CD14-positive monocyte (primary cell): ENCODE data around the gene ORAI1. TPM values are rescaled to one million over a fixed set of nuclear protein-coding genes. Genes with fewer than 3 reads are reported as not detected.

Experiments used
- DNase-seq, 3 donors: peaks; one replicate each; pipeline ENCODE4 v3.0.0-alpha.2; 2011 to 2022
- H2AFZ ChIP-seq: 2 replicates; pipeline ENCODE4 v1.6.0; 2012; ENCODE audit warnings: mild to moderate bottlenecking, low read depth, low read length, inconsistent platforms; ENCODE audit not compliant: insufficient read depth, poor library complexity, severe bottlenecking
- H3K27ac ChIP-seq, 2 donors: 1 replicate in 1 of 2; 2 replicates in 1 of 2; pipeline ENCODE4 v1.5.1; 2012 to 2013; ENCODE audit warnings: low read length in 2 of 2, control low read depth in 1 of 2, inconsistent platforms in 1 of 2, low read depth in 1 of 2, mild to moderate bottlenecking in 1 of 2
- H3K27me3 ChIP-seq, 2 donors: one replicate each; pipeline versions ENCODE4 v1.6.0 to v1.6.1; 2011 to 2013; ENCODE audit warnings: low read length in 2 of 2; ENCODE audit not compliant: control insufficient read depth in 2 of 2, insufficient read depth in 2 of 2
- H3K36me3 ChIP-seq, 2 donors: replicated peaks in 1 of 2; 1 replicate in 1 of 2; 2 replicates in 1 of 2; pipeline versions ENCODE4 v1.5.1 to v1.6.1; 2012 to 2013; ENCODE audit warnings: low read length in 2 of 2, control low read depth in 1 of 2, inconsistent platforms in 1 of 2, mild to moderate bottlenecking in 1 of 2; ENCODE audit not compliant: insufficient read depth in 2 of 2, control insufficient read depth in 1 of 2
- H3K4me1 ChIP-seq, 2 donors: 1 replicate in 1 of 2; 2 replicates in 1 of 2; pipeline versions ENCODE4 v1.5.1 to v1.6.1; 2012 to 2013; ENCODE audit warnings: low read length in 2 of 2, control low read depth in 1 of 2, inconsistent platforms in 1 of 2, mild to moderate bottlenecking in 1 of 2, moderate library complexity in 1 of 2; ENCODE audit not compliant: insufficient read depth in 2 of 2, control insufficient read depth in 1 of 2
- H3K4me2 ChIP-seq: replicated peaks from 2 replicates; pipeline ENCODE3; 2012; ENCODE audit warnings: low read length, moderate library complexity, mild to moderate bottlenecking; ENCODE audit not compliant: poor library complexity, severe bottlenecking; ENCODE audit errors: extremely low read depth
- H3K4me3 ChIP-seq, 3 experiments: fragments of 200-600 bp in 1 of 3; sonication (generic) in 1 of 3; replicated peaks in 1 of 3; 1 replicate in 2 of 3; 2 replicates in 1 of 3; pipeline ENCODE4 v1.5.1; 2011 to 2013; ENCODE audit warnings: low read length in 3 of 3, mild to moderate bottlenecking in 3 of 3, control low read depth in 2 of 3, low read depth in 2 of 3, inconsistent platforms in 1 of 3, moderate library complexity in 1 of 3
- H3K79me2 ChIP-seq: 2 replicates; pipeline ENCODE4 v1.6.0; 2012; ENCODE audit warnings: mild to moderate bottlenecking, control low read depth, inconsistent platforms, low read length, moderate library complexity; ENCODE audit not compliant: insufficient read depth
- H3K9ac ChIP-seq: 2 replicates; pipeline ENCODE4 v1.6.0; 2017; ENCODE audit warnings: low read length, mild to moderate bottlenecking; ENCODE audit not compliant: insufficient read depth, poor library complexity, severe bottlenecking
- H3K9me3 ChIP-seq, 2 donors: replicated peaks in 1 of 2; 1 replicate in 1 of 2; 2 replicates in 1 of 2; pipeline versions ENCODE4 v1.5.1 to v1.6.1; 2012 to 2013; ENCODE audit warnings: low read length in 2 of 2, control low read depth in 1 of 2; ENCODE audit not compliant: control insufficient read depth in 1 of 2, insufficient read depth in 1 of 2
- H4K20me1 ChIP-seq: 2 replicates; pipeline ENCODE4 v1.6.0; 2012; ENCODE audit warnings: mild to moderate bottlenecking, low read length, control low read depth, moderate library complexity; ENCODE audit not compliant: insufficient read depth
- H3K27ac Mint-ChIP-seq, 7 donors: one replicate each; pipeline ENCODE4 v1.8.0; 2020; ENCODE audit warnings: mild to moderate bottlenecking in 7 of 7, mixed read lengths in 7 of 7, moderate library complexity in 6 of 7, inconsistent platforms in 2 of 7
- H3K27me3 Mint-ChIP-seq, 3 donors: one replicate each; pipeline ENCODE4 v1.8.0; 2021 to 2022; ENCODE audit warnings: low read depth in 3 of 3, mild to moderate bottlenecking in 3 of 3, mixed read lengths in 3 of 3, moderate library complexity in 3 of 3, inconsistent platforms in 1 of 3
- H3K36me3 Mint-ChIP-seq, 2 donors: one replicate each; pipeline ENCODE4 v1.8.0; 2020; ENCODE audit warnings: mixed read lengths in 2 of 2, inconsistent platforms in 1 of 2, mild to moderate bottlenecking in 1 of 2
- H3K4me1 Mint-ChIP-seq: one replicate; pipeline ENCODE4 v1.8.0; 2020; ENCODE audit warnings: mild to moderate bottlenecking, mixed read lengths
- H3K4me3 Mint-ChIP-seq, 2 donors: one replicate each; pipeline ENCODE4 v1.8.0; 2020; ENCODE audit warnings: mild to moderate bottlenecking in 2 of 2, mixed read lengths in 2 of 2, moderate library complexity in 1 of 2
- H3K9me3 Mint-ChIP-seq, 7 donors: one replicate each; pipeline ENCODE4 v1.8.0; 2020 to 2022; ENCODE audit warnings: mixed read lengths in 7 of 7, mild to moderate bottlenecking in 6 of 7, moderate library complexity in 6 of 7, inconsistent platforms in 2 of 7
- CTCF ChIP-seq: fragments of 200-600 bp; IDR thresholded peaks from one replicate; pipeline ENCODE4 v1.8.0; 2022; ENCODE audit warnings: antibody characterized with exemption, mild to moderate bottlenecking
- WGBS: methylation state at CpG from one replicate; pipeline ENCODE4 v1.1.5; 2013; ENCODE audit warnings: missing lambda C conversion rate; ENCODE audit not compliant: insufficient coverage; 5-methylcytosine and 5-hydroxymethylcytosine counted together
- intact Hi-C, 2 donors: fragments of 100-400 bp; cut with micrococcal nuclease; formaldehyde crosslinking; loops; one replicate each; pipeline versions ENCODE4 v1.15.0 to v1.15.1; 2023
- polyA plus RNA-seq, 3 donors: library from polyadenylated mRNA; depleted of rRNA in 1 of 3; unstranded in 2 of 3; stranded (reverse) in 1 of 3; fragments of 300-500 nt in 2 of 3; fragments of >200 nt in 1 of 3; fragmentation: Illumina TruSeq in 2 of 3; gene quantifications; 1 replicate in 2 of 3; 2 replicates in 1 of 3; pipeline ENCODE4 v1.2.3, GENCODE V29; 2012 to 2021

ORAI1 gene
- polyA plus RNA-seq, 3 donors, result 36.4 to 77.9 (median 54.6) TPM

GRCh38 chr12:121626853-121627640, 717 bp downstream of the ORAI1 start:
- peak overlapping the region; percentile 90 to 94 for H3K4me3 Mint-ChIP-seq
- Histone ChIP-seq H3K4me3 (peak overlapping the region; percentile 81 to 87 (median 86)), H4K20me1 (peaks cover 43% of the 10 kb centered on the region), H3K79me2 (peaks cover 51% of the 10 kb centered on the region), H3K27ac (peak overlapping the region; percentile 82), H3K9me3 (no peaks in the 10 kb centered on the region), H3K9ac (peak overlapping the region; percentile 78), H3K4me1 (peaks cover 53 to 57% of the 10 kb centered on the region in 2 donors), H3K4me2 (peak overlapping the region; percentile 93), H3K27me3 (no peaks in the 10 kb centered on the region), H2AFZ (peak overlapping the region; percentile 76), H3K36me3 (no peaks in the 10 kb centered on the region)
- no peaks in the 10 kb centered on the region for H3K9me3 Mint-ChIP-seq
- peak overlapping the region; percentile 83 to 95 (median 90) for H3K27ac Mint-ChIP-seq
- under 1% methylated on average over 48 of the region's 53 CpGs for WGBS
- H3K27me3 Mint-ChIP-seq, result peaks cover 0 to 2% (median 0%) of the 10 kb centered on the region in 3 donors
- H3K36me3 Mint-ChIP-seq, result peaks cover 9% of the 10 kb centered on the region in 2 donors
- peak; percentile 19 for TF ChIP-seq CTCF
- peaks cover 58% of the 10 kb centered on the region for H3K4me1 Mint-ChIP-seq
- intact Hi-C loops, result loop anchor here (5.0 kb wide), 6 partner anchors 35 to 165 kb away; partner anchors contain the start of genes KDM2B (in 1 of the 2) and RHOF (in 1 of the 2)
- DNase-seq, result peak in 2 of 3 donors; percentile 26 to 53

DNA sequence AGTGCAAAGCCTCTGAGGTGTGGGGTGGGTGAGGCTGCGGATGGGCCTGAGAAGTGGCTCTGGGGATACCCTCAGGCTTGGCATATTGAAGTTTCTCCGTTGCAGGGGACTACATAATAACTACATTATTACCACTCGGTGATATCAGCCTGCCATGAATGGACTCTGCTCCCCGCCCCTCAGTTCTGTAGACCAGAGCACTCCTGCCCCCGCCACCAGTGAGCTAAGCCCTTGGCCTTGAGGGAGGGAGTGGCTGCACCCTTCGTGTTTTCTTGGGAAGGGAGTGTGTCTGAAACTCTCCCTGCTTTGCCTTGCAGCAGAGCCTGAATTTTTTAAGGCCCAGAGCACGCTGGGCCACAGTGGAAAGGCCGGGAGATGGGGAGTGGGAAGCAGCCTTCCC, 1.7 kb downstream of the ORAI1 start:
- Histone ChIP-seq H3K36me3 (peaks cover 0 to 5% of the 10 kb centered on the region in 2 donors), H3K9ac (peak overlapping the region; percentile 35), H2AFZ (peak overlapping the region; percentile 26), H3K4me1 (peaks cover 53 to 65% of the 10 kb centered on the region in 2 donors), H3K9me3 (no peaks in the 10 kb centered on the region), H3K79me2 (peaks cover 60% of the 10 kb centered on the region), H3K27ac (peak overlapping the region in 1 of 2 donors; percentile 82), H4K20me1 (peaks cover 53% of the 10 kb centered on the region), H3K4me2 (peak overlapping the region; percentile 93), H3K27me3 (no peaks in the 10 kb centered on the region), H3K4me3 (peak overlapping the region; percentile 81 to 87 (median 86))
- H3K36me3 Mint-ChIP-seq, result peaks cover 11 to 12% of the 10 kb centered on the region in 2 donors
- no peak for TF ChIP-seq CTCF
- H3K27ac Mint-ChIP-seq, result peak overlapping the region; percentile 32 to 95 (median 89)
- peak overlapping the region; percentile 90 to 94 for H3K4me3 Mint-ChIP-seq
- no peaks in the 10 kb centered on the region for H3K9me3 Mint-ChIP-seq
- 35% methylated on average over 4 of the region's 8 CpGs for WGBS
- no peak for DNase-seq
- intact Hi-C loops, result loop anchor here (5.0 kb wide), 6 partner anchors 34 to 164 kb away; partner anchors contain the start of genes KDM2B (in 1 of the 2) and RHOF (in 1 of the 2)
- peaks cover 67% of the 10 kb centered on the region for H3K4me1 Mint-ChIP-seq
- H3K27me3 Mint-ChIP-seq, result peaks cover 0 to 3% (median 0%) of the 10 kb centered on the region in 3 donors
